HG03060 (cell line): Measurements from ENCODE around the gene CCDC60.

Experiments used
- ATAC-seq: cut with Tn5 transposase; IDR thresholded peaks from one replicate; pipeline ENCODE4 v1.9.1; 2021; ENCODE audit warnings: low read depth, moderate number of reproducible peaks; ENCODE audit not compliant: unreplicated experiment

Gene CCDC60

GRCh38 chr12:119383206-119383605 is 48.7 kb downstream of the CCDC60 start:
- ATAC-seq = no peak

DNA sequence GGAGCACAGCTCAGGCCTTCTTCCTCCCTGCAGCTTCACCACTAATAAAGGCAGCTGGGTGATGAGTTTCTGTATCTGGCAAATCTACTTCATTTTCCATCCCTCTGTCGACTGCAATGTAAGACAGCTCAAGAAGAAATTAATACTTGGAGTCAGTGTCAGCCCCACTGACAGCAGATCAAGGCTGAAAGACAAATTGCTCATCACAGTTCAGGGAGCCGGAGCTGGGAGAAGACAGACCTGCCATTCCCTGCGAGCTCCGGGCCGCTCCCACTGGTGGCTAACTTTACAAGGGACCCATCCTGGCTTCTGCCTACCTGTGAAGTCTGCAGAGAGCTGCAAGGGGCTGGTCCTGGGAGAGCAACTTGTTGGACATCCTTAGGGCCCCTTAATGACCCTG is 49.8 kb downstream of the CCDC60 start:
- ATAC-seq = no peak

GRCh38 chr12:119385659-119386058 is 51.1 kb downstream of the CCDC60 start:
- no peak for ATAC-seq

DNA sequence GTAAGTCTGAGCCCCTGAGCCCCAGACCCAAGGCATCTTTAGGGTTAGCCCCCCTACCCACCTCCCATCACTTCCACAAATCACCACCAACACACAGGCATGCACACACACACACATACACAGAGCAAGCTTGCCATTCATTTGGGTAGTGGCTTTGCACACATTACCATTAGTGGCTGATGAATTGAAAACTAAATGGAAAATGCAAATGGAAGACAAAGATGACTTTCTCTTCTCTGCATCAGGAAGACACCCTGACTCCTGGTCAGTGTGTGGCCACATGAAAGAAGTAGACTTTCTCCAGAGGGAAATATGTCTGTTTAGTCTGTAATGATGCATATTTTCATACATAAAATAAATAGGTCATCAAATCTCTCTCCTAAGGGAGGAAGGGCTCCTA is 55.2 kb downstream of the CCDC60 start:
- no peak for ATAC-seq

- ATAC-seq = no peak
Measured at GRCh38 chr12:119391673-119392072, 57.1 kb downstream of the CCDC60 start.

- no peak for ATAC-seq
Measured at GRCh38 chr12:119393677-119394076, 59.1 kb downstream of the CCDC60 start.

DNA sequence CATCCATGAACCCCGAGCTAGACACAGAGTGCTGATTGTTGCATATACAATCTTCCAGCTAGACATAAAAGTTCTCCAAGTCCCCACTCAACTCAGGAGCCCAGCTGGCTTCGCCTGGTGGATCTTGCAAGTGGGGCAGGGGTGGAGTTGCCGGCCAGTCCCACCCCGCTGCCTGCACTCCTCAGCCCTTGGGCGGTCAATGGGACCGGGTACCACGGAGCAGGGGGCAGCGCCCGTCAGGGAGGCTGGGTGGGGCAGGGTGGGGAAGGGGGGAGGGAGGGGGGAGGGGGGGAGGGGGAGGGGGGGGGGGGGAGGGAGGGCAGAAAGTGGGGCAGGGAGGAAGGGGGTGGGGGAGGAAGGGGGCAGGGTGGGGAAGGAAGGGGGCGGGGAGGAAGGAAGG is 63.0 kb downstream of the CCDC60 start:
- no peak for ATAC-seq

DNA sequence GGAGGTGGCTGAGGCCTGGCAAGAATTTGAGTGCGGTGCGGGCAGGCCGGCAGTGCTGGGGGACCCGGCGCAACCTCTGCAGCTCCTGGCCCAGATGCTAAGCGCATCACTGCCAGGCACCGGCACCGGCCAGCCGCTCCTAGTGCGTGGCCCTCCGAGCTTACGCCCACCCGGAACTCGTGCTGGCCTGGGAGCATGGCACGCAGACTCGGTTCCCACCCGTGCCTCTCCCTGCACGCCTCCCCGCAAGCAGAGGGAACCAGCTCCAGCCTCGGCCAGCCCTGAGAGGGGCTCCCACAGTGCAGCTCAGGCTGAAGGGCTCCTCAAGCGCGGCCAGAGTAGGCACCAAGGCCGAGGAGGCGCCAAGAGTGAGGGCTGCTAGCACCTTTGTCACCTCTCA is 63.7 kb downstream of the CCDC60 start:
- ATAC-seq = no peak

GRCh38 chr12:119399301-119399700 is 64.8 kb downstream of the CCDC60 start:
- no peak for ATAC-seq

GRCh38 chr12:119406308-119406707 is 71.8 kb downstream of the CCDC60 start:
- no peak for ATAC-seq

DNA sequence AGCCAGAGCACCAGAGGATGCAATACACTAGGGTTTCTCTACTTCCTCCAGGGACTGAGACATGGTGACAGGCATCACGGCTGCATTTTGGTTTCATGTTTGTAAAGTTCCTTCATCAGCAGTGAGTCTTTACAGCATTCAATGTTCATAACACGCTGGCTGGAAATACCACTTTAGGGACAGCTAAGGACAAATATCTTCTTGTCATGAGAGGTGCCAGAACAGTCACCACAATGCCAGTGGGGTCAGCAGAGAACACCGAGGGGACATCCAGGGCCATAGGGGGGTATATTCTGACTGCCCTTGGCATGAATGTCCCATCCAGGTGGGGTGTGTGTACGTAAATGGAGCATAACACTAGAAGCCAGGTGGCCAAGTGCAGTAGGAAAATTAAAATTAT is 72.3 kb downstream of the CCDC60 start:
- no peak for ATAC-seq

DNA sequence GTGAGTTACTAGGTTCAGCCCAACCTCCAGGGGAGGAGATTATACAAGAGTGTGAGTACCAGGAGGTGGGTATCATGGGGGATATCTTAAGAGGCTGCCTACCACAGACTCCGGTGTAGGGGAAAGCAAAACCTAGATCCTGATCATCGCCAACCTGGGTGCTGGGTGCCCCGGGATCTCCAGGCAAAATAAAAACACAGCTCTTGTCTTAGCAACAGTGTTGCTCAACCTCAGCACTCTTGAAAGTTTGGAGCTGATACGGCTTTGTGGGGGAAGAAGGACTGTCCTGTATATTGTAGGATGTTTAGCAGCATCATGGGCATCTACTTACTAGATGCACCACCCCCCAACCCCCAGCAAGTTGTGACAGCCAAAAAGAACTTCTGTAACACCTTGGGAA is 74.5 kb downstream of the CCDC60 start:
- ATAC-seq = no peak

DNA sequence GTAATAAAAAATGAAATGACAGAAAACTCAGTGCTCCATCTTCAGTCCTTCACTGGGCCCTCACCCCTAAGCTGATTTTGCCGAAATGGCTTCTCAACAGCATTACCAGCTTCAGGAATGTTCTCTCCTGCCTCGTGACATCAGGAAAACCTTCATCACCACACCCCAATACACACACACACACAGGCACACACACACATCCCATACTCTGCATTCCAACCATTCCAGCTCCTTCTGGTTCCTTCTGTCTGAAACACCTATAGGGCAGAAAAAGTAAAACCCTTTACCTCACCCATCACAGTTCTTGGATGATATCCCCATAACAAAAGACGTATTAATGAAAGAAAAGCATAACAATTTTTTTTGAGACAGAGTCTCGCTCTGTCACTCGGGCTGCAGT is 75.9 kb downstream of the CCDC60 start:
- no peak for ATAC-seq

- no peak for ATAC-seq
Measured at GRCh38 chr12:119412306-119412705, 77.8 kb downstream of the CCDC60 start.

DNA sequence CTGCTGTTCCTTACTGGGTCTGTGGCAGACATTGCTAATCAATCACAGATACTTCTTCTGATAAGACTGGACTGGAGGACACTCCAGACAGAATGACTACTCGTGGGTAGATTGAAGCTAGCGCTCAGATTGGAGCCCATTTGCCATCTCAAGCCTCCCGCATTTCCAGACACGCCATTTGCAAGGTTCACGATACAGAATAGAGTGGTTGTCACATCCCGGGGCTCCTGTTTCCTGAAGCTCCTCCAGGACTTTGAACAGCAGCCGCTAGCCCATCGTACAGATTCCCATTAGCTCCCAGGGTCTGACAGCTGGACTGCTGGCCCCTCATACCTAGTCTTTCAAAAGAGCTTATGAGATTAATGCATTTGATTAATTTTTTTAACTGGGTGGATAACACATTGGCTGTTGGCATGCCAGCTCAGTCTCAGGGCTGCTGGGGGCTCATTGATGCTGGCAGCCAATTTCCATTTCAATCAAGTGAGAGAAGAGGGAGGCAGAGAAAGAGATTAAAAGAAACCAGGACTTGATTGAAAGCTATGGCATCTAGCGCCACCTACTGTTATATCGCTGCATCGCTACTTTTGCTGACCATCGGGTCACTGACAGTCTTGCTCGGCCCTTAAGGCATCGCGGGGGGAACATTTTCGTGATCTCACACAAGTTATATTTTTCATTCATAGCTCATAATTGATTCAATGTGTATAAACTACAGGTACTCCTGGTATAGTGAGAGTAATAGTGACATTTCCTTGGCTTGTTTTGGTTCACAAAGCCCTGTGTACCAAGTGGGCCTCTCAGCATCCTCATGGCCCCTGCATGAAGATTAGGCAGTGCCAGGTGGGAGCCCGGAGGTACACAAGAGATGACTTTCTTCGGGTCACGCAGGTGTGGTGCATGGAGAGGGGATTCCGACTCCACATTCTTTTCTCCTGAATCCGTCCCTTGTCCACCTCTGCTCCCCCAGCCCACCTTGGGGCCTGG is 78.6 kb downstream of the CCDC60 start:
- no peak for ATAC-seq

GRCh38 chr12:119415714-119416113 is 81.2 kb downstream of the CCDC60 start:
- no peak for ATAC-seq

- no peak for ATAC-seq
Measured at GRCh38 chr12:119417440-119417839, 82.9 kb downstream of the CCDC60 start.

- no peak for ATAC-seq
Measured at GRCh38 chr12:119419381-119419780, 84.9 kb downstream of the CCDC60 start.

DNA sequence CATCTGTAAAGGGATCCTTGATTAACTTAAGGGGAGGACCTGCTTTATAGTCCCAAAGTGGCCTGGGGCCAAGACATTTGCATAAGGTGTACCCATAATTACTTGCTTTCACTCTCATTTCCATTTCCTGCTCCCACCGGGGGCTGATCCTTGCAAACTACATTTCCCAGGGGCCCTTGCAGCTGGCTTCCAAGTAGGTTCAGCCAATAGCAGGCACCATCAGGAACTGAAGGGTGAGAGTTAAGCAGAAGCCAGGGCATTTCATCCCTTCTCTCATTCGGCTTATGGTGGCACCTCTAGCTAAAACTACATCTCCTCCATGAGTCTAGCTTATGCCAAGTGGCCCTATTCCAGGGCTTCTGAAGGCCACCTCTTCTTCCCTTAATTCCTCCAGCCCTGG is 88.8 kb downstream of the CCDC60 start:
- ATAC-seq = no peak

GRCh38 chr12:119425623-119426022 is 91.1 kb downstream of the CCDC60 start:
- ATAC-seq = no peak

- no peak for ATAC-seq
Measured at GRCh38 chr12:119431151-119431550, 96.6 kb downstream of the CCDC60 start.

GRCh38 chr12:119432949-119433348 is 98.4 kb downstream of the CCDC60 start:
- no peak for ATAC-seq
